Measurements from ENCODE around the gene PRR14L. TPM values are rescaled to one million over a fixed set of nuclear protein-coding genes. Genes with fewer than 3 reads are reported as not detected.

Gene PRR14L
- total RNA-seq, 1 experiment from 2014 or later: 138 TPM

DNA sequence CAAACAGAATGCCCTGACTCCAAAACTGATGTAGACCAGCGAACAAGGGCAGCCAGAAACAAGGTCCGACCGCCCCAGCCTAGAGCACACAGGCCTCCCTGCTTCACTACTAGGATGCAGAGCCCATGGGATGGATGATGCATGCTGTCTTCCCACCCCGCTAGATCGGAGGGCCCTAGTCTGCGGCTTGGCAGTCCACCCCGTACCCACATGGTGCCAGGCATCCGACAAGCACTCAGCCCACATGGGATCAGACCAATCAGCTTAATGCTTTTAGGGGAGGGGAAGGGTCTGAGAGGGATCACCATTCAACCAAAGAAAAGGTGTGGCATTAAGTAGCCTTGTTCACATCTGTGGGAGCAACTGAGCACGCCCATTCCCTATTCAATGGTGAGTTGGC is 118.5 kb downstream of the PRR14L start:
- H3K56ac ChIP-seq (ENCODE audit: insufficient read length, low read depth, low read length): no peak overlapping the region
- Mint-ChIP-seq H3K4me1 (peaks cover 20 to 21% of the 10 kb centered on the region in 2 experiments), H3K36me3 (ENCODE audit: insufficient read depth in 1 of 3, low read depth in 3 of 3) (peaks cover 0 to 6% (median 0%) of the 10 kb centered on the region in 3 experiments; a peak in 1 of 7 replicates), H3K9me3 (no peaks in the 10 kb centered on the region; a peak in 1 of 5 replicates), H3K27ac (peak overlapping the region in 1 of 3 experiments; percentile 91; a peak in 2 of 7 replicates), H3K27me3 (ENCODE audit: low read depth) (no peaks in the 10 kb centered on the region), H3K4me3 (peak overlapping the region; percentile 83 to 88)
- H3K79me1 ChIP-seq (ENCODE audit: insufficient read depth, low read depth, low read length, poor library complexity, severe bottlenecking): peaks cover 2% of the 10 kb centered on the region
- no peak overlapping the region for H4K5ac ChIP-seq (ENCODE audit: insufficient read length, low read depth, low read length)
- H3K23ac ChIP-seq (ENCODE audit: insufficient read length, low read depth, low read length): no peak overlapping the region
- no peak overlapping the region for H3K27ac ChIP-seq (ENCODE audit: insufficient read length, low read depth, low read length)
- peaks cover 7% of the 10 kb centered on the region for H3K23me2 ChIP-seq (ENCODE audit: insufficient read length, low read depth, low read length, poor library complexity, severe bottlenecking)
- H3K4me2 ChIP-seq (ENCODE audit: insufficient read depth, insufficient read length, low read length): peak overlapping the region; percentile 65
- H3K14ac ChIP-seq (ENCODE audit: insufficient read depth, low read length): no peak overlapping the region
- no peak overlapping the region for H3K18ac ChIP-seq (ENCODE audit: insufficient read length, low read depth, low read length)
- TF ChIP-seq CTCF (conservative IDR thresholded peaks at IDR 0.05): no peak
- peaks cover 9% of the 10 kb centered on the region; the same call in 1 of the 2 replicates for H3K79me2 ChIP-seq (ENCODE audit: insufficient read depth, low read length)
- no peak overlapping the region for H3T11ph ChIP-seq (ENCODE audit: low read length)
- H4K8ac ChIP-seq (replicated peaks; ENCODE audit: insufficient read length, low read depth, low read length): no peak overlapping the region
- H2AK5ac ChIP-seq (ENCODE audit: insufficient read length, low read length): no peak overlapping the region
- no peak overlapping the region for H2BK12ac ChIP-seq (ENCODE audit: insufficient read length, low read depth, low read length)
- H2BK20ac ChIP-seq (ENCODE audit: low read depth, low read length, poor library complexity, severe bottlenecking): no peak overlapping the region
- DNase-seq: no peak
- no peak overlapping the region for H3K4ac ChIP-seq (ENCODE audit: low read depth, low read length)
- H2BK120ac ChIP-seq (ENCODE audit: low read depth, low read length, poor library complexity, severe bottlenecking): no peak overlapping the region
- H3K9ac ChIP-seq (ENCODE audit: extremely low read depth, insufficient read length, low read length): no peak overlapping the region
- no peaks in the 10 kb centered on the region for H3K9me3 ChIP-seq (ENCODE audit: control insufficient read depth, low read depth, low read length)
- no peaks in the 10 kb centered on the region for H3K27me3 ChIP-seq (ENCODE audit: insufficient read depth, low read length)
- H4K20me1 ChIP-seq (ENCODE audit: control insufficient read depth, insufficient read depth, insufficient read length): peaks cover 6% of the 10 kb centered on the region
- no CpG with 5 or more reads among the region's 9 CpGs for WGBS (ENCODE audit: extremely low coverage, insufficient read length, low lambda C conversion rate)
- H2BK15ac ChIP-seq (ENCODE audit: low read depth, low read length): no peak overlapping the region
- no peak overlapping the region for H4K91ac ChIP-seq (ENCODE audit: insufficient read length, low read depth, low read length)
- no peak overlapping the region for H2AFZ ChIP-seq (ENCODE audit: low read length)
- H3K4me1 ChIP-seq (ENCODE audit: insufficient read depth, low read length): no peaks in the 10 kb centered on the region
- no peak overlapping the region for H2BK5ac ChIP-seq (ENCODE audit: insufficient read length, low read length)

Other genes starting within 250 kb of the PRR14L start
- 55.9 and 62.0 TPM in 2 replicates for gene PISD, start 87.9 kb downstream of the PRR14L start, total RNA-seq (2021)
- gene DEPDC5, start 3.9 kb upstream of the PRR14L start, total RNA-seq (2021): 26.8 and 29.2 TPM in 2 replicates
- gene YWHAH, start 194.4 kb upstream of the PRR14L start, total RNA-seq (2021): 231 and 250 TPM in 2 replicates